ENCODE data around the gene MTHFD1. TPM values are rescaled to one million over a fixed set of nuclear protein-coding genes. Genes with fewer than 3 reads are reported as not detected.

Gene MTHFD1
- total and polyA plus RNA-seq, 9 of the 15 experiments (the other 6 are each of a cell fraction or from before 2014, with no cell fraction given) = 66.7 to 158 (median 90.9) TPM

DNA sequence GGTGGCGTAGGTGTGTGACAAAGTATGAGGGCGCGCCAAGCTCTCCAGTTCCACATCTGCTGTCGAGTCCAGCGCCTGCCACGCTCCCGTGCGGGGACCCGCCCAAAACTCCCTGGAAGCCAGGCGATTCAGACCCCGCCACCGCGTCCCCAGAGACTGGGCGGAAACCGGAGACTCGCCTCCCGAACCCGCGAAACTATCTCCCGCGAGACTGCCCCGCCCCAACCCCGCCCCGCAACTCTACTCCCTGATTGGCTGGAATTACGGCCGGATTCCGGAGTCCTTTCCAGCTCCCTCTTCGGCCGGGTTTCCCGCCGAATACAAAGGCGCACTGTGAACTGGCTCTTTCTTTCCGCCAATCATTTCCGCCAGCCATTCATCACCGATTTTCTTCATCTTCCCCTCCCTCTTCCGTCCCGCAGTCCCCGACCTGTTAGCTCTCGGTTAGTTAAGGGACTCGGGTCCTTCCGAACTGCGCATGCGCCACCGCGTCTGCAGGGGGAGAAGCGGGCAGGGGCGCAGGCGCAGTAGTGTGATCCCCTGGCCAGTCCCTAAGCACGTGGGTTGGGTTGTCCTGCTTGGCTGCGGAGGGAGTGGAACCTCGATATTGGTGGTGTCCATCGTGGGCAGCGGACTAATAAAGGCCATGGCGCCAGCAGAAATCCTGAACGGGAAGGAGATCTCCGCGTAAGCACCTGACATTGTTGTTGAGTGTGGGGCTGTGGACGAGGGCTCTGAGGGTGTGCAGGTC lies at the start of gene MTHFD1 (continued):
- no peak for TF ChIP-seq SNAPC5 (CRISPR knock-in tag; IDR thresholded peaks at IDR 0.05)
- TF ChIP-seq RBFOX2 (IDR thresholded peaks at IDR 0.05; ENCODE audit: low read depth, low read length) = peak; percentile 93
- TF ChIP-seq ZNF408 (CRISPR knock-in tag; IDR thresholded peaks at IDR 0.05; ENCODE audit: low read depth) = no peak
- no peak for TF ChIP-seq AFF1 (IDR thresholded peaks at IDR 0.05; ENCODE audit: low read depth in 1 of 2, partially characterized antibody in 2 of 2)
- TF ChIP-seq CBFA2T3 (IDR thresholded peaks at IDR 0.05) = no peak
- no peak for TF ChIP-seq ZNF311 (CRISPR knock-in tag; IDR thresholded peaks at IDR 0.05)
- no peak for TF ChIP-seq ILK (tag; IDR thresholded peaks at IDR 0.05; ENCODE audit: borderline replicate concordance, low read depth)
- peak; percentile 90 for TF ChIP-seq NKRF (IDR thresholded peaks at IDR 0.05; ENCODE audit: borderline replicate concordance)
- TF ChIP-seq KDM1A (IDR thresholded peaks at IDR 0.05) = no peak
- no peak for TF ChIP-seq ZNF324 (CRISPR knock-in tag; IDR thresholded peaks at IDR 0.05)
- peak; percentile 23 for TF ChIP-seq TBP (optimal IDR thresholded peaks at IDR 0.05; ENCODE audit: low read depth, low read length)
- TF ChIP-seq BDP1 (IDR thresholded peaks at IDR 0.05; ENCODE audit: insufficient read depth, insufficient read length) = no peak
- TF ChIP-seq, protein P1, sequence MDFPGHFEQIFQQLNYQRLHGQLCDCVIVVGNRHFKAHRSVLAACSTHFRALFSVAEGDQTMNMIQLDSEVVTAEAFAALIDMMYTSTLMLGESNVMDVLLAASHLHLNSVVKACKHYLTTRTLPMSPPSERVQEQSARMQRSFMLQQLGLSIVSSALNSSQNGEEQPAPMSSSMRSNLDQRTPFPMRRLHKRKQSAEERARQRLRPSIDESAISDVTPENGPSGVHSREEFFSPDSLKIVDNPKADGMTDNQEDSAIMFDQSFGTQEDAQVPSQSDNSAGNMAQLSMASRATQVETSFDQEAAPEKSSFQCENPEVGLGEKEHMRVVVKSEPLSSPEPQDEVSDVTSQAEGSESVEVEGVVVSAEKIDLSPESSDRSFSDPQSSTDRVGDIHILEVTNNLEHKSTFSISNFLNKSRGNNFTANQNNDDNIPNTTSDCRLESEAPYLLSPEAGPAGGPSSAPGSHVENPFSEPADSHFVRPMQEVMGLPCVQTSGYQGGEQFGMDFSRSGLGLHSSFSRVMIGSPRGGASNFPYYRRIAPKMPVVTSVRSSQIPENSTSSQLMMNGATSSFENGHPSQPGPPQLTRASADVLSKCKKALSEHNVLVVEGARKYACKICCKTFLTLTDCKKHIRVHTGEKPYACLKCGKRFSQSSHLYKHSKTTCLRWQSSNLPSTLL (IDR thresholded peaks at IDR 0.05) = no peak
- TF ChIP-seq ZNF584 (CRISPR knock-in tag; IDR thresholded peaks at IDR 0.05; ENCODE audit: low read depth) = no peak
- no peak for TF ChIP-seq TCF15 (CRISPR knock-in tag; IDR thresholded peaks at IDR 0.05)
- TF ChIP-seq ZNF384 (IDR thresholded peaks at IDR 0.05; ENCODE audit: low read depth, low read length) = no peak
- no peak for TF ChIP-seq HNRNPL (IDR thresholded peaks at IDR 0.05; ENCODE audit: low read depth, low read length)
- TF ChIP-seq TEAD2 (tag; IDR thresholded peaks at IDR 0.05) = no peak
- TF ChIP-seq ZNF23 (CRISPR knock-in tag; IDR thresholded peaks at IDR 0.05) = no peak
